Neural cell (in vitro differentiated cells): ENCODE results near the gene PTPRT.

Experiments
- EP300 ChIP-seq: fragments of 450-650 bp; conservative IDR thresholded peaks from 2 replicates; pipeline ENCODE4 v1.6.1; 2014; ENCODE audit warnings: antibody characterized with exemption, mild to moderate bottlenecking, moderate library complexity; ENCODE audit not compliant: poor library complexity, severe bottlenecking
- POLR2AphosphoS5 ChIP-seq: IDR thresholded peaks from 2 replicates; pipeline ENCODE4 v1.6.1; 2012
- RAD21 ChIP-seq: fragments of 450-650 bp; conservative IDR thresholded peaks from 2 replicates; pipeline ENCODE4 v1.6.1; 2014; ENCODE audit warnings: antibody characterized with exemption, mild to moderate bottlenecking, moderate library complexity
- SMC3 ChIP-seq: fragments of 450-650 bp; conservative IDR thresholded peaks from 2 replicates; pipeline ENCODE4 v1.6.1; 2014; ENCODE audit warnings: antibody characterized with exemption, mild to moderate bottlenecking, moderate library complexity; ENCODE audit not compliant: poor library complexity
- TF ChIP-seq, protein P1 (sequence below): fragments of 450-650 bp; IDR thresholded peaks from 2 replicates; pipeline ENCODE4 v1.5.1; 2014; ENCODE audit warnings: antibody characterized with exemption, mild to moderate bottlenecking, moderate library complexity; ENCODE audit not compliant: poor library complexity, severe bottlenecking

DNA sequence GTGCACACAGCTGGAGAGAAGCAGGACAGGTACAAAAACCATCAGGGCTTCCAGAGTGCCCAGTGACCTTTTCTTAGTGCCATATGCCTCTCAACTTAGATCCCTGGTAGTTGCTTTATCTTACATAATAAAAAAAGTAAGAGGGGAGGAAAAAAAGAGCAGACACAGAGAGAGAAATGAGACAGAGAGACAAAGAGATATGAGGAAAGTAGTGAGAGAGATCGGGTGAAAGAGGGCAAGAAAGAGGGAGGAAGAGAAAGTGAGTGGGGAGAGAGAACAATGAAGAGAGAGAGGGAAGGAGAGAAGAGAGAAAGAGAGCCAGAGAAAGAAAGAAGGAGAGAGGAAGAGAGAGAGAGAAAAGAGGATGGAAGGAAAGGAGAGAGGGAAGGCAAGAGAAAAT is 131.6 kb downstream of the PTPRT start:
- TF ChIP-seq RAD21, result no peak
- TF ChIP-seq, protein P1, sequence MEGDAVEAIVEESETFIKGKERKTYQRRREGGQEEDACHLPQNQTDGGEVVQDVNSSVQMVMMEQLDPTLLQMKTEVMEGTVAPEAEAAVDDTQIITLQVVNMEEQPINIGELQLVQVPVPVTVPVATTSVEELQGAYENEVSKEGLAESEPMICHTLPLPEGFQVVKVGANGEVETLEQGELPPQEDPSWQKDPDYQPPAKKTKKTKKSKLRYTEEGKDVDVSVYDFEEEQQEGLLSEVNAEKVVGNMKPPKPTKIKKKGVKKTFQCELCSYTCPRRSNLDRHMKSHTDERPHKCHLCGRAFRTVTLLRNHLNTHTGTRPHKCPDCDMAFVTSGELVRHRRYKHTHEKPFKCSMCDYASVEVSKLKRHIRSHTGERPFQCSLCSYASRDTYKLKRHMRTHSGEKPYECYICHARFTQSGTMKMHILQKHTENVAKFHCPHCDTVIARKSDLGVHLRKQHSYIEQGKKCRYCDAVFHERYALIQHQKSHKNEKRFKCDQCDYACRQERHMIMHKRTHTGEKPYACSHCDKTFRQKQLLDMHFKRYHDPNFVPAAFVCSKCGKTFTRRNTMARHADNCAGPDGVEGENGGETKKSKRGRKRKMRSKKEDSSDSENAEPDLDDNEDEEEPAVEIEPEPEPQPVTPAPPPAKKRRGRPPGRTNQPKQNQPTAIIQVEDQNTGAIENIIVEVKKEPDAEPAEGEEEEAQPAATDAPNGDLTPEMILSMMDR, result no peak
- TF ChIP-seq EP300, result no peak
- TF ChIP-seq SMC3, result no peak
- TF ChIP-seq POLR2AphosphoS5, result no peak
